ENCODE measurements around the gene GCK.

- no peak for TF ChIP-seq CTCF (conservative IDR thresholded peaks at IDR 0.05; ENCODE audit: low read depth, low read length)
- TF ChIP-seq EZH2 (IDR thresholded peaks at IDR 0.05; ENCODE audit: low read length, unreplicated experiment) = no peak
Observed at GRCh38 chr7:44189993-44190872, 994 bp upstream of the GCK start.
